Measurements from ENCODE around the gene MYO18B.

Gene MYO18B

GRCh38 chr22:25714070-25714469 is 27.9 kb upstream of the MYO18B start:
- no peak for TF ChIP-seq YY1 (IDR thresholded peaks at IDR 0.05; ENCODE audit: low read depth)

DNA sequence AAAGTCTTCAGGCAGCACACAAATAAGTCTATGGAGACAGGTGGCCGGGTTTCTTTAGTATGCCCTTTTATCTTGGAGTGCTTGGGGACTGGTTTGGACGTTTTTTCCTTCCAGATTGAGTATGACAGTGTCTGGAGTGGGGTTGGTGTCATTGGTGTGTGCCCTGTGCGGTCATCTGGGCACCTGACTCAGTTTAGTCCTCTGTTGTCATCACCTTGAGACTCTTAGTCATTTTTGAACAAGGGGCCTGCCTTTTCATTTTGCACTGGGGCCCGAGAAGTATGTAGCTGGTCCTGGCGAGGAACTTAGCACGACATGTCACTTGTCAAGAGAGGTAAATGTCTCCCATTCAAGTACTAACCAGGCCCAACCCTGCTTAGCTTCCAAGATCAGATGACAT is 27.2 kb upstream of the MYO18B start:
- no peak for TF ChIP-seq YY1 (IDR thresholded peaks at IDR 0.05; ENCODE audit: low read depth)
- TF ChIP-seq, protein P1, sequence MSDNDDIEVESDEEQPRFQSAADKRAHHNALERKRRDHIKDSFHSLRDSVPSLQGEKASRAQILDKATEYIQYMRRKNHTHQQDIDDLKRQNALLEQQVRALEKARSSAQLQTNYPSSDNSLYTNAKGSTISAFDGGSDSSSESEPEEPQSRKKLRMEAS (IDR thresholded peaks at IDR 0.05) = no peak
- no peak for TF ChIP-seq NFIC (IDR thresholded peaks at IDR 0.05)
- TF ChIP-seq USF1 (IDR thresholded peaks at IDR 0.05) = no peak
- no peak for TF ChIP-seq EGR1 (IDR thresholded peaks at IDR 0.05)

DNA sequence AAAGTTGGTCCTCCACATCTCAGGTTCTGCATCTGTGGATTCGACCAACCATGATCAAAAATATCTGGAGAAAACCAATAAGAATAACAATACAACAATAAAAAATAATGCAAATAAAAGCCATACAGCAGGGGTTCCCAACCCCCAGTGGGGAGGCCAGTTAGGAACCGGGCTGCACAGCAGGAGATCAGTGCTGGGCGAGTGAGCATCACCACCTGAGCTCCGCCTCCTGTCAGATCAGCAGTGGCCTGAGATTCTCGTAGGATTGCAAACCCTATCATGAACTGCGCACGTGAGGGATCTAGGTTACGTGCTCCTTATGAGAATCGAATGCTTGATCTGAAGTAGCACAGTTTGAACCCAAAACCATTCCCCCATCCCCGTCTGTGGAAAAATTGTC is 25.4 kb upstream of the MYO18B start:
- no peak for TF ChIP-seq CREB1 (IDR thresholded peaks at IDR 0.05; ENCODE audit: low read depth)
- no peak for TF ChIP-seq NFIC (IDR thresholded peaks at IDR 0.05)
- TF ChIP-seq EP300 (IDR thresholded peaks at IDR 0.05; ENCODE audit: borderline replicate concordance) = no peak
- TF ChIP-seq TAF1 (IDR thresholded peaks at IDR 0.05; ENCODE audit: low read depth) = no peak
- TF ChIP-seq FOXM1 (IDR thresholded peaks at IDR 0.05; ENCODE audit: borderline replicate concordance, low read depth) = no peak
- TF ChIP-seq ZBTB7A (IDR thresholded peaks at IDR 0.05; ENCODE audit: low read depth) = no peak
- TF ChIP-seq USF1 (IDR thresholded peaks at IDR 0.05) = no peak
- no peak for TF ChIP-seq CEBPB (IDR thresholded peaks at IDR 0.05)
- TF ChIP-seq TEAD4 (IDR thresholded peaks at IDR 0.05) = no peak
- no peak for TF ChIP-seq YY1 (IDR thresholded peaks at IDR 0.05; ENCODE audit: low read depth)
- TF ChIP-seq, protein P1 (IDR thresholded peaks at IDR 0.05) = no peak
- no peak for TF ChIP-seq TCF12 (IDR thresholded peaks at IDR 0.05; ENCODE audit: low read depth)
- TF ChIP-seq RAD21 (IDR thresholded peaks at IDR 0.05; ENCODE audit: low read depth) = no peak

DNA sequence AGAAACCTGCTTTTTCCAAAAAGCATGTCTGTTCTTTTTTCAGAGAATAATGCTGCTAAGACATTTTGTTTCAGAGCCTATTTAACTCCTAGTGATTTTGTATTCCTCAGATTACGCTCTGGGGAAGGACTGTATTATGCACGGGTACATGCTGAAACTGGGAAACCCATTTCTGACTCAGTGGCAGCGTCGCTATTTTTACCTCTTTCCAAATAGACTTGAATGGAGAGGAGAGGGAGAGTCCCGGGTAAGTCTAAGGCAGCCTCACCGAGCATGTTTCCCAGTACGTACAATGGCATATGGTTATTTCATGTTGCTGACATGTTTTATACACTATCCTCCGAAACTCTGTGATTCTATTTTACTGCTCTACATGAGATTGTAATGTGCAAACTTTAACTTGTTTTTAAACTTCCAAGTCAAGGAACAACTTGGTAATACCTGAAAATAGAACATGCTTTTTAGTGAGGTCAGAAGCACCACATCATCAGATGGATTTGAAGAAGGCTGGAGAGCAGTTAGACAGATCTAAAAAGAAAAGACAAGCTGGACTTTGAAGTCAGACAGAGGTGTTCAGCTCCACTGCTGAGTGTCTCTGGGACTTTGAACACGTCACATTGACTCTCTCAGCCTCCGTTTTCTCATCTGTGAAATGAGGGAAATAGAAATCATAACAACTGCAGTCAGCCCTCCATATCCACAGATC is 23.7 kb upstream of the MYO18B start:
- TF ChIP-seq CREB1 (IDR thresholded peaks at IDR 0.05; ENCODE audit: low read depth) (no peak), TAF1 (IDR thresholded peaks at IDR 0.05; ENCODE audit: low read depth) (no peak), EGR1 (IDR thresholded peaks at IDR 0.05) (no peak), FOXM1 (IDR thresholded peaks at IDR 0.05; ENCODE audit: borderline replicate concordance, low read depth) (no peak), USF1 (IDR thresholded peaks at IDR 0.05) (no peak)
- TF ChIP-seq, protein P1 (IDR thresholded peaks at IDR 0.05) = no peak
- TF ChIP-seq, protein P2, sequence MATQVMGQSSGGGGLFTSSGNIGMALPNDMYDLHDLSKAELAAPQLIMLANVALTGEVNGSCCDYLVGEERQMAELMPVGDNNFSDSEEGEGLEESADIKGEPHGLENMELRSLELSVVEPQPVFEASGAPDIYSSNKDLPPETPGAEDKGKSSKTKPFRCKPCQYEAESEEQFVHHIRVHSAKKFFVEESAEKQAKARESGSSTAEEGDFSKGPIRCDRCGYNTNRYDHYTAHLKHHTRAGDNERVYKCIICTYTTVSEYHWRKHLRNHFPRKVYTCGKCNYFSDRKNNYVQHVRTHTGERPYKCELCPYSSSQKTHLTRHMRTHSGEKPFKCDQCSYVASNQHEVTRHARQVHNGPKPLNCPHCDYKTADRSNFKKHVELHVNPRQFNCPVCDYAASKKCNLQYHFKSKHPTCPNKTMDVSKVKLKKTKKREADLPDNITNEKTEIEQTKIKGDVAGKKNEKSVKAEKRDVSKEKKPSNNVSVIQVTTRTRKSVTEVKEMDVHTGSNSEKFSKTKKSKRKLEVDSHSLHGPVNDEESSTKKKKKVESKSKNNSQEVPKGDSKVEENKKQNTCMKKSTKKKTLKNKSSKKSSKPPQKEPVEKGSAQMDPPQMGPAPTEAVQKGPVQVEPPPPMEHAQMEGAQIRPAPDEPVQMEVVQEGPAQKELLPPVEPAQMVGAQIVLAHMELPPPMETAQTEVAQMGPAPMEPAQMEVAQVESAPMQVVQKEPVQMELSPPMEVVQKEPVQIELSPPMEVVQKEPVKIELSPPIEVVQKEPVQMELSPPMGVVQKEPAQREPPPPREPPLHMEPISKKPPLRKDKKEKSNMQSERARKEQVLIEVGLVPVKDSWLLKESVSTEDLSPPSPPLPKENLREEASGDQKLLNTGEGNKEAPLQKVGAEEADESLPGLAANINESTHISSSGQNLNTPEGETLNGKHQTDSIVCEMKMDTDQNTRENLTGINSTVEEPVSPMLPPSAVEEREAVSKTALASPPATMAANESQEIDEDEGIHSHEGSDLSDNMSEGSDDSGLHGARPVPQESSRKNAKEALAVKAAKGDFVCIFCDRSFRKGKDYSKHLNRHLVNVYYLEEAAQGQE (IDR thresholded peaks at IDR 0.05; ENCODE audit: low read depth) = no peak

GRCh38 chr22:25722223-25722622 is 19.8 kb upstream of the MYO18B start:
- no peak for TF ChIP-seq USF1 (IDR thresholded peaks at IDR 0.05)
- no peak for TF ChIP-seq RAD21 (IDR thresholded peaks at IDR 0.05; ENCODE audit: low read depth)
- no peak for TF ChIP-seq TCF12 (IDR thresholded peaks at IDR 0.05; ENCODE audit: low read depth)
- no peak for TF ChIP-seq CEBPB (IDR thresholded peaks at IDR 0.05)

GRCh38 chr22:25722626-25723025 is 19.4 kb upstream of the MYO18B start:
- no peak for TF ChIP-seq ZBTB7A (IDR thresholded peaks at IDR 0.05; ENCODE audit: low read depth)
- TF ChIP-seq FOXM1 (IDR thresholded peaks at IDR 0.05; ENCODE audit: borderline replicate concordance, low read depth) = no peak
- no peak for TF ChIP-seq CREB1 (IDR thresholded peaks at IDR 0.05; ENCODE audit: low read depth)
- TF ChIP-seq YY1 (IDR thresholded peaks at IDR 0.05; ENCODE audit: low read depth) = no peak
- TF ChIP-seq RAD21 (IDR thresholded peaks at IDR 0.05; ENCODE audit: low read depth) = no peak
- TF ChIP-seq EGR1 (IDR thresholded peaks at IDR 0.05) = no peak
- TF ChIP-seq EP300 (IDR thresholded peaks at IDR 0.05; ENCODE audit: borderline replicate concordance) = no peak
- no peak for TF ChIP-seq TAF1 (IDR thresholded peaks at IDR 0.05; ENCODE audit: low read depth)
- TF ChIP-seq, protein P1 (IDR thresholded peaks at IDR 0.05) = no peak
- no peak for TF ChIP-seq CEBPB (IDR thresholded peaks at IDR 0.05)
- no peak for TF ChIP-seq TCF12 (IDR thresholded peaks at IDR 0.05; ENCODE audit: low read depth)
- TF ChIP-seq NFIC (IDR thresholded peaks at IDR 0.05) = no peak
- no peak for TF ChIP-seq TEAD4 (IDR thresholded peaks at IDR 0.05)
- TF ChIP-seq, protein P2 (IDR thresholded peaks at IDR 0.05; ENCODE audit: low read depth) = no peak
- no peak for TF ChIP-seq USF1 (IDR thresholded peaks at IDR 0.05)
